OCI-LY1 (cell line): ENCODE results near the gene APC.

Experiments used
- CTCF ChIP-seq: fragments of 200-600 bp; sonication (generic), shearing (Covaris generic); IDR thresholded peaks from 2 replicates; pipeline ENCODE4 v1.5.1; 2017; ENCODE audit warnings: mild to moderate bottlenecking, antibody characterized with exemption, low read length, moderate library complexity, mixed read lengths
- EZH2 ChIP-seq: fragments of 200-600 bp; sonication (generic), shearing (Covaris generic); IDR thresholded peaks from 2 replicates; pipeline ENCODE4 v1.8.0; 2017; ENCODE audit warnings: borderline replicate concordance, mixed run types, mild to moderate bottlenecking, antibody characterized with exemption, low read length, moderate library complexity, mixed read lengths

- no peak for TF ChIP-seq EZH2
- no peak for TF ChIP-seq CTCF
These were observed 44.4 kb upstream of the APC start for GRCh38 chr5:112693301-112693700.
